HUES64 (cell line): Measurements from ENCODE around the gene SCAF11.

Experiments used
- H3K27ac ChIP-seq: 2 replicates; pipeline ENCODE4 v1.7.0; 2013; ENCODE audit warnings: low read depth, low read length, inconsistent platforms
- H3K27me3 ChIP-seq: 2 replicates; pipeline ENCODE4 v1.6.1; 2013; ENCODE audit warnings: mild to moderate bottlenecking, low read length; ENCODE audit not compliant: insufficient read depth
- H3K36me3 ChIP-seq: 2 replicates; pipeline ENCODE4 v1.6.1; 2013; ENCODE audit warnings: mild to moderate bottlenecking, low read length; ENCODE audit not compliant: insufficient read depth
- H3K4me1 ChIP-seq: 2 replicates; pipeline ENCODE4 v1.6.1; 2013; ENCODE audit warnings: mild to moderate bottlenecking, low read length, moderate library complexity; ENCODE audit not compliant: insufficient read depth
- H3K4me3 ChIP-seq: 2 replicates; pipeline ENCODE4 v1.5.1; 2013; ENCODE audit warnings: mild to moderate bottlenecking, low read length, moderate library complexity
- H3K9ac ChIP-seq: 2 replicates; pipeline ENCODE4 v1.6.1; 2013; ENCODE audit warnings: mild to moderate bottlenecking, low read depth, low read length
- H3K9me3 ChIP-seq: 2 replicates; pipeline ENCODE4 v1.6.1; 2013; ENCODE audit warnings: low read depth, low read length; ENCODE audit not compliant: insufficient read depth
- WGBS: fragments of 150-250, 120-280 bp; methylation state at CpG from one replicate; pipeline ENCODE4 v1.1.7; 2013; ENCODE audit warnings: missing lambda C conversion rate; 5-methylcytosine and 5-hydroxymethylcytosine counted together

SCAF11 gene

DNA sequence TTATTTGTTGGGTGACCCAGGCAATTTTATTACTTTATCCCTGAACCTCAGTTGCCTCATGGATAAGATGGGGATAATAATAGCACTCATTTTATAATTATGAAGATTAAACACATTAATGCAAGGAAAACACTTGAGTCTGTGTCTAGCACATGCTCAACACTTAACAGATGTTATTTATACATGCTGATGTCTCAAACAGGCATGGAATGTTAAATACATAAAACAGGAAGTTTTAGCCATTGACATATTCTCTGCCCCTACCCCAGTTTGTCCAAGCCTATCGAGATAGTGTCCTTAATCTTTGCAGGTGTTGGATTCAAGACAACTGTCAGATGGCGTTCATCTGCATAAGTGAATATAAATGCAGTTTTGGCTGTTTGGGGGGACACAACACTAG lies 109.8 kb downstream of the SCAF11 start:
- no peak overlapping the region for H3K9ac ChIP-seq
- H3K27me3 ChIP-seq: no peaks in the 10 kb centered on the region
- 99% methylated on average over 2 of the region's 2 CpGs for WGBS
- peaks cover 9% of the 10 kb centered on the region; the same call in 1 of the 2 replicates for H3K9me3 ChIP-seq
- H3K4me3 ChIP-seq: no peak overlapping the region
- peaks cover 58% of the 10 kb centered on the region for H3K36me3 ChIP-seq
- no peak overlapping the region for H3K27ac ChIP-seq
- H3K4me1 ChIP-seq: peaks cover 9% of the 10 kb centered on the region

DNA sequence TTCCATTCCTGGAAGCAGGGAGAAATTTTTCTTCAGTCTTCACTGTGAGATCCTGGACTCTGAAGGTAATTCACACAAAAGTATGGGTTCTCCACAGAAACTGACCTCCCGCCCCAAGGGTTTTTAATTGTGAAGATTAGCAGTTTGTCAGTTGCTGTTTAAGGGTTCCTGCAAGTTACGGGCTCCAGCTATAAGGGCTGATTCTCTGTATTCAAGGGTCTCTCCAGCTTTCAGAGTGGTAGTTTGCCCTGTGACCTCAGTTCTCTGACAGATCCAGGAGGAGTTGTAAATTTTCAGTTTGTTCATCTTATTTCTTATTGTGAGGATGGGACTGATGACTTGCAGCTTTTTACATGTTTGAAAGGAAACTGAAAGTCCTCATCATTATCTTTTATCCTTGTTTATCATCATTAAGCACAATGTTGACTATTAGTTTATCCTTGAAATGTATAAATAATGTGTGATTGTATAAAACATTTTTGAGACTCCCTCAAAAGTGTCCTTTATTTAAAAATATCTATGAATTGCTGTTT lies 110.9 kb downstream of the SCAF11 start:
- Histone ChIP-seq H3K4me1 (peaks cover 9% of the 10 kb centered on the region), H3K4me3 (no peak overlapping the region), H3K9me3 (peaks cover 3% of the 10 kb centered on the region; the same call in 1 of the 2 replicates), H3K36me3 (peaks cover 58% of the 10 kb centered on the region), H3K9ac (no peak overlapping the region), H3K27ac (no peak overlapping the region), H3K27me3 (no peaks in the 10 kb centered on the region)
- WGBS: 86% methylated on average over 2 of the region's 2 CpGs

GRCh38 chr12:45878630-45879255 lies 111.6 kb downstream of the SCAF11 start:
- H3K9ac ChIP-seq: no peak overlapping the region
- H3K9me3 ChIP-seq: peaks cover 3% of the 10 kb centered on the region; the same call in 1 of the 2 replicates
- H3K27ac ChIP-seq: no peak overlapping the region
- H3K4me3 ChIP-seq: no peak overlapping the region
- 93% methylated on average over 8 of the region's 8 CpGs for WGBS
- peaks cover 58% of the 10 kb centered on the region for H3K36me3 ChIP-seq
- H3K4me1 ChIP-seq: peaks cover 9% of the 10 kb centered on the region
- no peaks in the 10 kb centered on the region for H3K27me3 ChIP-seq

- H3K9me3 ChIP-seq: peaks cover 3% of the 10 kb centered on the region; the same call in 1 of the 2 replicates
- no peak overlapping the region for H3K9ac ChIP-seq
- H3K27ac ChIP-seq: no peak overlapping the region
- peaks cover 9% of the 10 kb centered on the region for H3K4me1 ChIP-seq
- no peaks in the 10 kb centered on the region for H3K27me3 ChIP-seq
- WGBS: 96% methylated on average over 5 of the region's 5 CpGs
- peaks cover 62% of the 10 kb centered on the region for H3K36me3 ChIP-seq
- H3K4me3 ChIP-seq: no peak overlapping the region
These were observed 113.3 kb downstream of the SCAF11 start for GRCh38 chr12:45877069-45877468.

DNA sequence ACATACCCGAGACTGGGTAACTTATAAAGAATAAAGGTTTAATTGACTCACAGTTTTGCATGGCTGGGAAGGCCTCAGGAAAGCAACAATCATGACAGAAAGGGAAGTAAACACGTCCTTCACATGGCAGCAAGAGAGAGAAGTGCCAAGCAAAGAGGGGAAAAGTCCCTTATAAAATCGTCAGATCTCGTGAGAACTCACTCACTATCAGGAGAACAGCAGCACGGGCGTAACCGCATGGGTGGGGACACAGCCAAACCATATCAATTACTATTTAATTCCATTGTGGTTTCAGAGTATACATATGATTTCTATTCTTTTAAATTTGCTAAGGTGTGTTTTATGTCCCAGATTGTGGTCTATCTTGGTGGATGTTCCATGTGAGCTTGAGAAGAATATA lies 117.9 kb downstream of the SCAF11 start:
- peaks cover 69% of the 10 kb centered on the region for H3K36me3 ChIP-seq
- H3K9ac ChIP-seq: no peak overlapping the region
- 94% methylated on average over 7 of the region's 7 CpGs for WGBS
- no peak overlapping the region for H3K27ac ChIP-seq
- H3K4me3 ChIP-seq: no peak overlapping the region
- H3K4me1 ChIP-seq: no peaks in the 10 kb centered on the region
- H3K9me3 ChIP-seq: peaks cover 3% of the 10 kb centered on the region; the same call in 1 of the 2 replicates
- no peaks in the 10 kb centered on the region for H3K27me3 ChIP-seq
